GM12892 (cell line): ENCODE measurements around the gene TBC1D14.

Experiments
- POLR2A ChIP-seq: IDR thresholded peaks from 2 replicates; pipeline ENCODE4 v1.6.1; 2011; ENCODE audit warnings: low read depth, low read length, control low read depth
- POLR2AphosphoS5 ChIP-seq: IDR thresholded peaks from 2 replicates; pipeline ENCODE4 v1.6.1; 2011; ENCODE audit warnings: low read depth, low read length, control low read depth

- TF ChIP-seq POLR2AphosphoS5: no peak
- no peak for TF ChIP-seq POLR2A
These were observed 17.3 kb upstream of the TBC1D14 start for GRCh38 chr4:6892190-6892908.
